ENCODE measurements around the gene METTL17.
"Not testable (repeated sequence)": the region's sequence is repeated elsewhere in the genome, so short reads cannot be mapped to it uniquely, and the experiment has no call there.

The METTL17 gene

GRCh38 chr14:20989787-20990600 is at the start of gene METTL17:
METTL17 (plus strand) TSS chr14:20989980; CDS start chr14:20990003, 23 bp downstream.
- peak; percentile 67 to 72 for DNase-seq (ENCODE audit: low read depth in 2 of 2)

DNA sequence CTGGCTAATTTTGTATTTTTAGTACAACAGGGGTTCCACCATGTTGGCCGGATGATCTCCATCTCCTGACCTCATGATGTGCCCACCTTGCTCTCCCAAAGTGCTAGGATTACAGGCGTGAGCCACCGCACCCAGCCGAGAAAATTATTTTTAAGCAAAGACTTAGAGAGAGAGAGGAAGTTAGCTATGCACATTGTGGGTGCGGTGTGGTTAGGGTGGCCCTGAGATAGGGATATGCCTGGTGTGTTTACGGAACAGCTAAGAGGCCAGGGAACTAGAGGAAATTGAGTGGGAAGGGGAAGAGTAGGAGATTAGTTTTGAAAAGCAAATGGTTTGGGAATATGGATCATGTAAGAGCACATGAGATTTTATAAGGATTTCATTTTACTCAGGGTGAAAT is 44.6 kb upstream of the METTL17 start:
- DNase-seq (ENCODE audit: low read depth in 2 of 2), result not testable (repeated sequence)

DNA sequence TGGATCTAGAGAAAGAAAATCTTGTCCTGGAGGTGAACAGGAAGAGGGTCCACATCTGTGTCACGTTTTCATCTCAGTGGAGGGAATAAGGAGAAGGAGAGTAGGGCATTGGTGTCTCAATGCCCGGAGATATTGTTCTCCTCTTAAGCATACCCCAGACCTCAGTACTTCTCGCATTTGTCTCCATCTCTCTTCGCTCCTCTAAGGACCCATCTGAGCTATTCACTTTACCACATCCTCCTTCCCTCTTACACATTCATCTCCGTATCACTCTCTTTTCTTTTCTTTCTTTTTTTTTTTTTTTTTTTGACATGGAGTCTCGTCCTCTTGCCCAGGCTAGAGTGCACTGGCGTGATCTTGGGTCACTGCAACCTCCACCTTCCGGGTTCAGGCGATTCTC is 43.1 kb upstream of the METTL17 start:
- DNase-seq (ENCODE audit: low read depth in 2 of 2), result not testable (repeated sequence)

DNA sequence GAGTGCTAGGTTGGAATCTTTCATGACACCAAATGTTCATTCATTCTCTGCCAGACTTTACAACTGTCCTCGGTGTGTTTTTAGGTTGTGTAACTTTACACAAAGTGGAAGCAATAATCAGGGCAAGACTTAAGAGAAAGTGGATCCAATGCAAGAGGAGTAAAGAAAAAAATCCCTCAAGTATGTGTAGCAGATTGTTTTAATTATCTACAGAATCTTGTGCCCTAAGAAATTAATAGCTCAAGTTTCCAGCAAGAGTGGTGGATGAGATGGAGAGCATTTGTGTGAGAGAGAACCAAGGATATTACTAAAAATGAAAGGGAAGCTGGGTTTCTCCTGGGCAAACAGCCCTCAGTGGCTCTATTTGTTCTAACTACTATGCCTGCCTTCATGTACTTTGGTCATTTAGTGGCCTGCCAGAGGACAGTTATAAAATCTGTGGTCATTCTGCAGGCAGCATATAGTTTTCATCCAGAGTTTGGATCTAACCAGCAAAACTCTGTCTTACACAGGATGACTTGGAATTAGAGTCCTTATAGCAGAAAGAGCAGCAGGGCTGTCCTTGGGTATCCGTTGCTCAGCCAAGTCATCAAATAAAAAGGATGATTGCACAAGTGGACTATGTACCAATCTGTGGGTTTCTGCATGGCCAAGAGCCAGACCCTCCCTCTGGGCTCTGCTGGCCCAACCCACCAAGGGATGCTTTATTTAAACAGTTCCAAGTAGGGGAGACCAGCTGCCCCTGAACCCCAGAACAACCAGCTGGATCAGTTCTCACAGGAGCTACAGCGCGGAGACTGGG is 34.8 kb upstream of the METTL17 start, which contains the start of gene RNASE2:
Gene RNASE2 (plus strand): TSS at position 752 of the 802 bp plus-strand sequence. CDS start 285 bp downstream, outside the sequence.
- DNase-seq (ENCODE audit: low read depth in 2 of 2), result not testable (repeated sequence)

DNA sequence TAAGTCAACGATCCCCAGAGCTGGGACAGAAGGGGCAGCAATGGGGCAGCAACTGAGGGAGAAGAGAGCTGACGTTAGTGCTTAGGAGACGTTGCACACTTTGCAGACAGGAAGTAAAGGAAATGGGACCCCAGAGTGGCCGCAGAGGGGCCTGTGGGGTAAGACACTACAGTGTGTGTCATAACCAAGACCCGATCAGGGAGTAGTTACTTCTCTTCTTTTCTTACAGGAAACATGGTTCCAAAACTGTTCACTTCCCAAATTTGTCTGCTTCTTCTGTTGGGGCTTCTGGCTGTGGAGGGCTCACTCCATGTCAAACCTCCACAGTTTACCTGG is 34.3 kb upstream of the METTL17 start:
- not testable (repeated sequence) for DNase-seq (ENCODE audit: low read depth in 2 of 2)

GRCh38 chr14:20956376-20956976 is 33.3 kb upstream of the METTL17 start:
- DNase-seq (ENCODE audit: low read depth in 2 of 2), result no peak

GRCh38 chr14:20958946-20959345 is 30.8 kb upstream of the METTL17 start:
- DNase-seq (ENCODE audit: low read depth in 2 of 2), result not testable (repeated sequence)

DNA sequence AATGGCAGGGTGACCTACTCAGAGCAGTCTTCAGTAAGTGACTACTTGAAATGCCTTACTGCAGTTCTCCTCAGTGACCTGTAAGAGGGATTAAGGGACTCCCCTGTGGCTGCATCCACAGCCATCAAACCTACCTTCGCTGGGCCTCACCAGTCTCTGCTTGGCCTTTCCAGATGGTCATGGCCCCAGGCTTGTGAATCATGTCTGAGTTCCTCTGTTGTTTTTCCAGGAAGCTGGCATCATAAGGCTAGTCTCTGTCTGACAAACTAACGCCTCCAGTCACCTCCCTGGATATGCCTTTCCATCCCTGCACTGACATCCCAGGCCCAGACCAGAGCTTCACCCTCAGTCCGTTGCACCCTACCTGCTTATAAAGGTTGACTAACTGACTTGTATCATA is 20.4 kb upstream of the METTL17 start:
- no peak for DNase-seq (ENCODE audit: low read depth in 2 of 2)

GRCh38 chr14:20970647-20970982 is 19.2 kb upstream of the METTL17 start:
- DNase-seq (ENCODE audit: low read depth in 2 of 2), result no peak

DNA sequence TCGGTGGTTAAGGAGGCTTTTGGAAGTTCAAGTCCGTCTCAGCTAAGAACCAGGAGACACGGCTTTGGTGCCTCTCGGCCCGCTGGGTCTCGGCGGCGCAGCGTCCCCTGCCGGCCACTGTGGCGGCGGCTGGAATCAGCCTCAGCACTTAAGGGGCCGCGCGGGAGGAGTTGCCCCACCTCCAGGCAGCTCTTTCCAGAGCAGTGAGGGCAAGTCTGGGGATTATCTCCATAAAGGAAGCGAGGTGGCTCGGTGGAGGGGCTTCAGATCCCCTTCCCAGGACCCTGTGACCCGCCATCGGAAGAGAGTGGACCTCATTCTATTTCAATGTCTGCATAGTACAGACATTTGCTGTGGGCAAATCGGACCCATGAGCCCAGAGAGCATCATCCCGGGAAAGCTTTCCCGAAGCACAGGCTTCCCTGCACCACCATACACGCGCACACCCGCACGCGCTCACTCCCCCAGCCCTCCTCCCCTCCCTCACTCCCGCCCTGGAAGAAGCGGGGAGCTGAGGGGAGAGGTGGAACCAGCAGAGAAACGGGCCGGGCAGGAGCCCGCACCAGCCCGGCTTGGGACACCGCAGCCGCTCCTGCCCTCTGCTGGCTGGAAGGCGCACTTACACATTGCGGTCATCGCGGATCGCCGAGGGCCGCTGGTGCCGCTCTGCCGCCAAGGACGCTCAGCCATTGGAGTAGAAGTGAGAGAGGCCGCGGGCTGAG is 18.6 kb upstream of the METTL17 start:
- peak; percentile 34 to 53 for DNase-seq (ENCODE audit: low read depth in 2 of 2)

DNA sequence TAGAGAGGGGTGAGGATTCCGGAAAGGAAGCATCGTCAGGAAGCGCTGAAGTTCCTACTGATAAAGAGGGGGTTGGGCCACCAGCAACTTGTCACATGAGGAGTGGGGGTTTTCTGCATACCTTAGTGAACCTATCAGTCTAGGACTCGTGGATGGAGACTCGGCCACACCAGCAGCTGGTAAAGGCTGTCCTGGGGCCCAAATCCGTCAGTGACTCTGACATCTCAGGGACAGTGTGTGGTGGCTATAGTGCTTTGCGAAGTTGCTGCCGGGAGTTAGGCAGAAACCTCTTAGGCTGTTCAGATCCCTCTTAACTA is 18.1 kb upstream of the METTL17 start:
- DNase-seq (ENCODE audit: low read depth in 2 of 2), result no peak

DNA sequence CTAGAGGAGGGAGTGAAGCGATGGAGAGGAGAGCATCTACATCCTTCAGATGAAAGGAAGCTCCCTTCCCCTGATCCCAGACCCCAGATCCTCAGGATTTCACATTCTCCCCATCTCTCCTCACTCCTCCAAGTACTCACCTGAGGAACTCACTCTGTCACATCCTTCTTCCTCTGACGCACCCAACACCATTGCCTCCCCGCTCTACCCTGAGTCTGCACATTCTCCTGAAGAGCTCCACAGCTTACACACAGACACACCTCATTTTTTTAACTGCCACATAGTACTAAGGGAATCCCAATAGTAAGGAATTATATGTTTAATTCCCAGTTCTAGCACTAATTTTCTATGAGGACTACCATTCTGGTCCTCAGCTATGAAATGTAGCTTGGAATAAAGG is 16.3 kb upstream of the METTL17 start:
- DNase-seq (ENCODE audit: low read depth in 2 of 2), result no peak

DNA sequence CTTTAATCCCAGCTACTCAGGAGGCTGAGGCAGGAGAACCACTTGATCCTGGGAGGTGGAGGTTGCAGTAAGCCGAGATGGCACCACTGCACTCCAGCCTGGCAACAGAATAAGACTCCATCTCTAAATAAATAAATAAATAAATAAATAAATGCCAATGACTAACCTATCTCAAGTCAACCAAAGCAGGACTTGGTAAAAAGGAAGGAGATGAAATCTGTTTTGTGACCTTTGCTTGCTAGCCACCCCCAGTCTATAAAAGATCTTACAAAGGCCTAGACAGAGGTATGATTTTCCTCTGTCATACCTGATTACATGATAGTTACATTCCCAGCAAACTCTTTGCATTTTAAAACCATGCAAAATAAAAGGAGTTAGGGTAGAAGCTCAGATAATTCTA is 13.5 kb upstream of the METTL17 start:
- no peak for DNase-seq (ENCODE audit: low read depth in 2 of 2)

- no peak for DNase-seq (ENCODE audit: low read depth in 2 of 2)
These were observed 11.1 kb upstream of the METTL17 start for GRCh38 chr14:20978687-20979086.

DNA sequence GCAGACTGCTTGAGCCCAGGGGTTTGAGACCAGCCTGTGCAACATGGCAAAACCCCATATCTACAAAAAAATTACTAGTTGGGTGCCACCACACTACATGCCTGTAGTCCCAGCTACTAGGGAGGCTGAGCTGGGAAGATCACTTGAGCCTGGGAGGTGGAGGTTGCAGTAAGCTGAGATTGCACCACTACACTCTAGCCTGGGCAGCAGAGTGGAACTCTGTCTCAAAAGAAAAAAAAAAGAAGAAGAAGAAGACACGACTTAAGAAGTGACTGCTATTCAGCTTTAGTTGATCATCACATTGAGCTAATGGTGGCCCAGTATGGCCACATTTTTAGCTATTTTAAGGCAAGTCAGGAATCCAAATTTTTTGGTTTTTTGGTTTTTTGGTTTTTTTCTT is 8.9 kb upstream of the METTL17 start:
- DNase-seq (ENCODE audit: low read depth in 2 of 2), result no peak

DNA sequence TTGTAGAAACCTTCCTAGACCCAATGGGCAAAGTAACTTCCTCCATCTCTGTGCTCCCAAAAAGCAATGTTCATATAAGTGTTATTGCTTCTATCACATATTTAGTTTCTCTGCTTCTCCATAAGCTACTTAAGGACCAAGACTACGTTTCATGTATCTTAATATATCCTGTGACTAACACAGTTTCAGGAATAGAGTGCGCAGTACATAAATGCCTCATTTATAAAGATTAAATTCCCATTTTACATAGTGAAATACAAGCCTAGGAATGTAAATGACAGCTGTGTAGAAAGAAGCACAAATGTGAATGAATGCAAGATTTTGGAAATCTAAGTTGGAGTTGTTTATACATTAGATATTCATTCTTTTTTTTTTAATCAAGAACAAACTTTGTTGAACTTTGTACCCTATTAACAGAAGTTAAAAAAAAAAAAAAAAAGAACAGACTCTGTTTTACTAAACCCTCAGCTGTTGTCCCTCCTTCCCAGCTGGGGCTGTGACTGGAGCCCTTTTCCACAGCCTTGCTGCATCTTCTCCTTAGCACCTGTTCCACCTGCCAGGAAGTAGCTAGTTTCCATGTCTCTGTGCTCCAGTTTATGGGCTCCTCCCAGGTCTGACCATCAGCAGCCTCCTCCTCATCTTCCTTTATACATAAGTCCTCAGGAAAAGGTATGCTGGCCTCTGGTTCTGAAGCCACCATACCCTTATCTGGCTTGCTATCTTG is 7.0 kb upstream of the METTL17 start:
- no peak for DNase-seq (ENCODE audit: low read depth in 2 of 2)

DNA sequence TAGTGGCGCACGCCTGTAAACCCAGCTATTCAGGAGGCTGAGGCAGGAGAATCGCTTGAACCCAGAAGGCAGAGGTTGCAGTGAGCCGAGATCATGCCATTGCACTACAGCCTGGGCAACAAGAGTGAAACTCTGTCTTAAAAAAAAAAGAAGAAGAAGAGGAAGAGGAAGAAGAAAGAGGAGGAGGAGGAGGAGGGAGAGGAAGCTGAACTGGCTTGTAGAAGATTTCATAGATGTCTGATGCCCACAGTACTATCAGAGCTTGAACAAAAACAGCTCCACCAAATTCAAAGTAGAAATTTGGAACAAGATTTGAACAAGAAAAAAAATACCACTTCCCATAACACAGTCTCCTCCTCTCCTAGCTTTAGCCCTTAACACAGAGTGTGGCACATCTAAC is 4.1 kb upstream of the METTL17 start:
- not testable (repeated sequence) for DNase-seq (ENCODE audit: low read depth in 2 of 2)

DNA sequence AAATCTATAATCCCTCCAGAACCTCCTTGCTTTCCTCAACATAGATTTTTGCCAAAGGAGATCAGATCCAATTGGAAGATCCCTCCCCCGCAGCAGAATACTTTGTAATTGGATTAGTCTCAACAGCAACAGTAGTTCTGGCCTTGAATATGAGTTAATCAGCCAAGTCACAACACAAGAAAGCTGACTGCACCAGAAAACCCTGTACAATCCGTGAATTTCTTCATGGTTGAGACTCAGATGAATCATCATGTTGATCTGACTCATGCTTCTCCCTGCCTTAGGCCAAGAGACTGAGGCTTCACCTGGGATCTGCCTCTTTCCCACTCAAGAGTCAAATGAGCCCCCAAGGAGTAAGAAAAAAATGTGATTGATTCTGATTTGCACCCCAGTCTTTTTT is 3.0 kb upstream of the METTL17 start:
- DNase-seq (ENCODE audit: low read depth in 2 of 2), result no peak

DNA sequence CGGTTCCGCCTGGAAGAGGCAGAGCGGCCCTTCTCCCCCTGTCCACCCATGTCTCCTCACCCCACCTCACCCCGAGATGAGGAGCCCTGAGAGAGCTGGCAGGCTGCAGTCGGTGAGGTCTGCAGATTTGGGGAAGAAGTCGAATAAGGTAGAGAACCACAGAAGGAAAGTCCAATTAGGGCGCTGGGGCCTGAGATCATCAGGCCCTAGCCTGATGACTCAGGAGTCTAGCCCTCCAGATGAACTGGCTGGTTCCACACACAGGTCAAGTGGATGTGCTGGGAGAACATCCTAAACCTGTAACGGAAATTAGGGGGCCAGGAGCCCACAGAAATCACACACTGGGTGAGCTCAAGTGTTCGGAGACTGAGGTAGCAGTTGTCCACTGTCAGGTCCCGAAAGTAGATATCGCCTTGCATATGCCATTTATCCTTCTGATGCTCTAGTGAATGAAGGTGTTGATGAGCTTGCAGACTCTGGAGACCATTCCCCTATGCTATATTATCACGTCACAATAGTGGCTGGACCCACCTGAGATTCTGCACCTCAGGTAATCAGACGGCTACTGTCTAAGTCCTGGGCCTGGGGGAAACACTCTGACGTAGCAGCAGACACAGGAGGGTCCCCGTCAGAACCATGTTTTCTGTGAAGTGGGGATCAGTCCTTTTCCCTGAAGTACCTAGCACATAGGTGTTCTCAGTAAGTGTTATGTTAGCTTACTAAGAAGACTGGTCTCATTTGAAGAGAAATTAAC is 886 bp upstream of the METTL17 start:
- no peak for DNase-seq (ENCODE audit: low read depth in 2 of 2)

- DNase-seq (ENCODE audit: low read depth in 2 of 2), result no peak
These were observed 351 bp upstream of the METTL17 start for GRCh38 chr14:20989471-20989786.

DNA sequence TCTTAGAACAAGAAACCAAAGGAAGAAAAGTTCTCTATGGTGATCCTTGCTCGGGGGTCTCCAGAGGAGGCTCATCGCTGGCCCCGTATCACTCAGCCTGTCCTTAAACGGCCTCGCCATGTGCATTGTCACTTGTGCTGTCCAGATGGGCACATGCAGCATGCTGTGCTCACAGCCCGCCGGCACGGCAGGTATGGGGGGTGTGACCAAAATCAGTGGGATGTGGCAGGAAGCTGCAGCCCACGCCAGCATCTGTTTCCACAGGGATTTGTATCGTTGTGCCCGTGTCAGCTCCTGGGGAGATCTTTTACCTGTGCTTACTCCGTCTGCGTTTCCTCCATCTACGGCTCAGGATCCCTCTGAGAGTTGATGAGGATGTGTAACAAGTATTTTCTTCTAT is 6.7 kb downstream of the METTL17 start:
- no peak for DNase-seq (ENCODE audit: low read depth in 2 of 2)
